ENCODE measurements around the gene GNG12. TPM values are rescaled to one million over a fixed set of nuclear protein-coding genes. Genes with fewer than 3 reads are reported as not detected.

Gene GNG12
- total and polyA plus RNA-seq, 10 donors = 15.2 to 102 (median 76.2) TPM

GRCh38 chr1:67721650-67722291, 111.5 kb downstream of the GNG12 start:
- Histone ChIP-seq H3K27me3 (replicated peaks in 1 of 7) (no peaks in the 10 kb centered on the region), H3K9me3 (no peaks in the 10 kb centered on the region), H3K36me3 (no peaks in the 10 kb centered on the region), H3K4me1 (peaks cover 14 to 43% (median 26%) of the 10 kb centered on the region in 6 donors), H3K27ac (no peak overlapping the region), H3K4me3 (no peak overlapping the region)
- DNase-seq = no peak
- intact Hi-C loops (cut with DNase I; ENCODE audit: low total_unique reads) = no loop called here
- 61 to 76% (median 70%) methylated on average over 2 of the region's 2 CpGs for WGBS, 5 donors
- no peak for TF ChIP-seq CTCF (IDR thresholded peaks at IDR 0.05 in 8 of 11, conservative IDR thresholded peaks at IDR 0.05 in 3 of 11)
- TF ChIP-seq POLR2A (IDR thresholded peaks at IDR 0.05) = no peak
- no peak for TF ChIP-seq POLR2AphosphoS5 (IDR thresholded peaks at IDR 0.05)

GRCh38 chr1:67721112-67721511, 112.2 kb downstream of the GNG12 start:
- Histone ChIP-seq H3K36me3 (no peaks in the 10 kb centered on the region), H3K27ac (no peak overlapping the region), H3K27me3 (replicated peaks in 1 of 7) (no peaks in the 10 kb centered on the region), H3K9me3 (no peaks in the 10 kb centered on the region), H3K4me1 (peaks cover 14 to 39% (median 26%) of the 10 kb centered on the region in 6 donors), H3K4me3 (no peak overlapping the region)
- intact Hi-C loops (cut with DNase I; ENCODE audit: low total_unique reads) = no loop called here
- TF ChIP-seq POLR2A (IDR thresholded peaks at IDR 0.05) (no peak), CTCF (IDR thresholded peaks at IDR 0.05 in 8 of 11, conservative IDR thresholded peaks at IDR 0.05 in 3 of 11) (no peak), POLR2AphosphoS5 (IDR thresholded peaks at IDR 0.05) (no peak)
- DNase-seq = no peak
- 84 to 99% (median 91%) methylated on average over 4 of the region's 4 CpGs for WGBS, 5 donors

- H3K4me3 ChIP-seq = no peak overlapping the region
- WGBS, 5 donors = 64 to 79% (median 71%) methylated on average over 6 of the region's 6 CpGs
- intact Hi-C loops (cut with DNase I; ENCODE audit: low total_unique reads) = no loop called here
- DNase-seq = no peak
- peaks cover 9 to 37% (median 20%) of the 10 kb centered on the region in 6 donors for H3K4me1 ChIP-seq
- no peaks in the 10 kb centered on the region for H3K36me3 ChIP-seq
- no peaks in the 10 kb centered on the region for H3K9me3 ChIP-seq
- TF ChIP-seq POLR2A (IDR thresholded peaks at IDR 0.05) (no peak), CTCF (IDR thresholded peaks at IDR 0.05 in 8 of 11, conservative IDR thresholded peaks at IDR 0.05 in 3 of 11) (no peak), POLR2AphosphoS5 (IDR thresholded peaks at IDR 0.05) (no peak)
- H3K27me3 ChIP-seq (replicated peaks in 1 of 7) = no peaks in the 10 kb centered on the region
- H3K27ac ChIP-seq = no peak overlapping the region
Observed at GRCh38 chr1:67719329-67720196, 113.7 kb downstream of the GNG12 start.

GRCh38 chr1:67717876-67718275, 115.4 kb downstream of the GNG12 start:
- TF ChIP-seq POLR2AphosphoS5 (IDR thresholded peaks at IDR 0.05) (no peak), POLR2A (IDR thresholded peaks at IDR 0.05) (no peak), CTCF (IDR thresholded peaks at IDR 0.05 in 8 of 11, conservative IDR thresholded peaks at IDR 0.05 in 3 of 11) (no peak)
- intact Hi-C loops (cut with DNase I; ENCODE audit: low total_unique reads) = no loop called here
- no peak for DNase-seq
- Histone ChIP-seq H3K27me3 (replicated peaks in 1 of 7) (no peaks in the 10 kb centered on the region), H3K4me1 (peaks cover 5 to 37% (median 18%) of the 10 kb centered on the region in 6 donors), H3K27ac (no peak overlapping the region), H3K4me3 (no peak overlapping the region), H3K9me3 (no peaks in the 10 kb centered on the region), H3K36me3 (no peaks in the 10 kb centered on the region)
- WGBS, 5 donors = 80 to 93% (median 87%) methylated on average over 4 of the region's 4 CpGs
